Smooth muscle cell (in vitro differentiated cells): ENCODE measurements around the gene COLQ. TPM values are rescaled to one million over a fixed set of nuclear protein-coding genes. Genes with fewer than 3 reads are reported as not detected.

Experiments
- DNase-seq: peaks from one replicate; lab custom pipeline; 2025; ENCODE audit not compliant: unreplicated experiment; lab: John Stamatoyannopoulos, UW
- H2AFZ ChIP-seq: fragments of 200-600 bp; sonication (generic); 2 replicates; pipeline ENCODE4 v1.6.0; 2016; ENCODE audit warnings: antibody characterized with exemption, low read depth, mild to moderate bottlenecking
- H3F3A ChIP-seq: fragments of 200-600 bp; sonication (generic); 2 replicates; pipeline ENCODE4 v1.6.0; 2017; ENCODE audit warnings: antibody characterized with exemption, low read depth
- H3K27ac ChIP-seq: fragments of 200-600 bp; sonication (generic); 2 replicates; pipeline ENCODE4 v1.5.1; 2016; ENCODE audit warnings: low read depth, mild to moderate bottlenecking
- H3K27me3 ChIP-seq: fragments of 200-600 bp; sonication (generic); 2 replicates; pipeline ENCODE4 v1.6.1; 2016; ENCODE audit warnings: low read depth, mild to moderate bottlenecking
- H3K36me3 ChIP-seq: fragments of 200-600 bp; sonication (generic); 2 replicates; pipeline ENCODE4 v1.5.1; 2016; ENCODE audit warnings: low read depth
- H3K4me1 ChIP-seq: fragments of 200-600 bp; sonication (generic); 2 replicates; pipeline ENCODE4 v1.5.1; 2016; ENCODE audit warnings: low read depth
- H3K4me2 ChIP-seq: fragments of 200-600 bp; sonication (generic); 2 replicates; pipeline ENCODE4 v1.6.0; 2016; ENCODE audit warnings: mild to moderate bottlenecking
- H3K4me3 ChIP-seq: fragments of 200-600 bp; sonication (generic); 2 replicates; pipeline ENCODE4 v1.5.1; 2016; ENCODE audit warnings: mild to moderate bottlenecking
- H3K79me2 ChIP-seq: fragments of 200-600 bp; sonication (generic); 2 replicates; pipeline ENCODE4 v1.6.0; 2016; ENCODE audit warnings: low read depth, mild to moderate bottlenecking
- H3K9ac ChIP-seq: fragments of 200-600 bp; sonication (generic); 2 replicates; pipeline ENCODE4 v1.6.0; 2016; ENCODE audit warnings: low read depth
- H3K9me3 ChIP-seq: fragments of 200-600 bp; sonication (generic); replicated peaks from 2 replicates; pipeline ENCODE4 v1.5.1; 2016; ENCODE audit warnings: low read depth
- H4K20me1 ChIP-seq: fragments of 200-600 bp; sonication (generic); 2 replicates; pipeline ENCODE4 v1.6.0; 2016; ENCODE audit warnings: low read depth
- CTCF ChIP-seq: fragments of 200-600 bp; sonication (generic); IDR thresholded peaks from 2 replicates; pipeline ENCODE4 v1.5.1; 2017; ENCODE audit warnings: borderline replicate concordance, mild to moderate bottlenecking, antibody characterized with exemption; ENCODE audit not compliant: insufficient read depth, poor library complexity, severe bottlenecking
- WGBS: methylation state at CpG from one replicate; pipeline ENCODE4 v1.1.7; 2016; ENCODE audit warnings: low lambda C conversion rate; 5-methylcytosine and 5-hydroxymethylcytosine counted together
- polyA plus RNA-seq: library from polyadenylated mRNA; unstranded; fragments of >200 nt; fragmentation: Nextera tagmentation; extraction: Ambion mirVana; gene quantifications from 2 replicates; pipeline ENCODE4 v1.2.1, GENCODE V29; 2016
- total RNA-seq: library from RNA; depleted of rRNA; stranded (reverse); fragments of >200 nt; gene quantifications from 2 replicates; pipeline ENCODE4 v1.2.3, GENCODE V29; 2014

The COLQ gene
- total and polyA plus RNA-seq, 2 experiments from 2014 or later: 0.69 to 1.8 TPM

DNA sequence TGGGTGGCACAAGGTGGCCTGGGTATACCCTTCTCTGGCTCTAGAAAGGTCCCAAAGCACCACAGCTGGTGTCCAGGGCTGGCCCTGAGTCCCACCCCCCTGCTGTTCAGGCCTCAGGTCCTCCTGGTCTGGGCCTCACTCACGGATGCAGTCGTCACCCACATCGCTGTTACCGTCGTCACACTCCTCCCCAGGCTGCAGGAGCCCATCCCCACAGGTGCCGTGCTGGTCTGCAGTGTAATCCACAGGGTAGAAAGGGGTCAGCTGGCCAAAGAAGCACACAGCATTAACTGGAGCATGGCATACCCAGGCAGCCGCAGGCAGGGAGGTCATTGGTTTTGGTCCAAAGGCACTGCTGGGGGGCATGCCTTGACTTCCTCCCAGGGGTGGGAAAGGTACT lies 65.8 kb downstream of the COLQ start:
- no peak overlapping the region for H3K4me3 ChIP-seq
- H3K4me1 ChIP-seq: no peaks in the 10 kb centered on the region
- WGBS: 87% methylated on average over 7 of the region's 7 CpGs
- no peaks in the 10 kb centered on the region for H3K9me3 ChIP-seq
- no peaks in the 10 kb centered on the region for H4K20me1 ChIP-seq
- no peak overlapping the region for H3K4me2 ChIP-seq
- no peak overlapping the region for H3K9ac ChIP-seq
- DNase-seq: no peak
- H3K79me2 ChIP-seq: no peaks in the 10 kb centered on the region
- no peak overlapping the region for H3K27ac ChIP-seq
- no peaks in the 10 kb centered on the region for H3F3A ChIP-seq
- H2AFZ ChIP-seq: no peak overlapping the region
- H3K36me3 ChIP-seq: no peaks in the 10 kb centered on the region
- no peak for TF ChIP-seq CTCF
- H3K27me3 ChIP-seq: no peaks in the 10 kb centered on the region

- Histone ChIP-seq H3K36me3 (no peaks in the 10 kb centered on the region), H2AFZ (no peak overlapping the region), H4K20me1 (no peaks in the 10 kb centered on the region), H3K27ac (no peak overlapping the region), H3K9ac (no peak overlapping the region), H3K9me3 (no peaks in the 10 kb centered on the region), H3K4me2 (no peak overlapping the region), H3K27me3 (no peaks in the 10 kb centered on the region), H3K4me3 (no peak overlapping the region), H3F3A (no peaks in the 10 kb centered on the region), H3K4me1 (no peaks in the 10 kb centered on the region), H3K79me2 (no peaks in the 10 kb centered on the region)
- no peak for TF ChIP-seq CTCF
- no peak for DNase-seq
Observed at GRCh38 chr3:15454965-15455364, 66.5 kb downstream of the COLQ start.

DNA sequence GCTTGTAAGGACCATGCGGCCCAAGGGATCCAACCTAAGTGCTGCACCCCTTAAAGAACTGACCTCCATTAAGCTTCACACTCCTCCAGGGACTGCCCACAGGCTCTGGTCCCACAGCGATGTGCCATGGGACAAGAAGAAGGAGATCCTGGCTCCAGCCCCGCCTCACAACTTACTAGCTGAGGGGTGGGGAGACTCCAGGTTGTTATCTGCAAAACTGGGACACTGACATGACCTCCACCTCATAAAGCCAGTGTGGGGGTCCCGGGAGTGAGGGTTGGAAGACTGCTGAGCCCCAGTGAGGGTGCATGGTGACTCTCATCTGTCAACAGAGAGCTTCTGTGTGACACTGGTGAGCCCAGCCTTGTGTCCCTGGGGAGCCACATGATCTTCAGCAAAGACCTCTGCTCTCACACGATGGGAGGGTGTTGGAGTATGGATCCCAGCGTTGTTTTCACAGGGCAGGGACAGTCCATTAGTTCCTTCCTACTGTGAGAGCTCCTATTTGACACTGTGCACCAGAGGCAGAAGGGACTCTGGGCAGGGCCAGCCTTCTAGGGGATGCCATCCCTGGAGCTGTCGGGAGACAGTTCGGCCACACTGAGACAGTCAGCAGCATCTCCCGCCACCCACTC lies 67.4 kb downstream of the COLQ start:
- no peaks in the 10 kb centered on the region for H3K79me2 ChIP-seq
- H3K4me3 ChIP-seq: no peak overlapping the region
- DNase-seq: no peak
- H3K4me2 ChIP-seq: no peak overlapping the region
- H4K20me1 ChIP-seq: no peaks in the 10 kb centered on the region
- H3K27ac ChIP-seq: no peak overlapping the region
- no peaks in the 10 kb centered on the region for H3K9me3 ChIP-seq
- no peak for TF ChIP-seq CTCF
- no peaks in the 10 kb centered on the region for H3K36me3 ChIP-seq
- no peak overlapping the region for H3K9ac ChIP-seq
- no peaks in the 10 kb centered on the region for H3F3A ChIP-seq
- H3K4me1 ChIP-seq: no peaks in the 10 kb centered on the region
- H3K27me3 ChIP-seq: no peaks in the 10 kb centered on the region
- H2AFZ ChIP-seq: no peak overlapping the region
- 82% methylated on average over 9 of the region's 9 CpGs for WGBS

- no peak overlapping the region for H3K9ac ChIP-seq
- H3K36me3 ChIP-seq: no peaks in the 10 kb centered on the region
- H3K4me3 ChIP-seq: no peak overlapping the region
- H3K4me1 ChIP-seq: no peaks in the 10 kb centered on the region
- no peak for TF ChIP-seq CTCF
- H3K27me3 ChIP-seq: no peaks in the 10 kb centered on the region
- no peak overlapping the region for H2AFZ ChIP-seq
- no peaks in the 10 kb centered on the region for H3K79me2 ChIP-seq
- H3K9me3 ChIP-seq: no peaks in the 10 kb centered on the region
- no peaks in the 10 kb centered on the region for H3F3A ChIP-seq
- no peaks in the 10 kb centered on the region for H4K20me1 ChIP-seq
- DNase-seq: no peak
- WGBS: 89% methylated on average over 8 of the region's 8 CpGs
- H3K27ac ChIP-seq: no peak overlapping the region
- H3K4me2 ChIP-seq: no peak overlapping the region
Observed at GRCh38 chr3:15453501-15453900, 68.0 kb downstream of the COLQ start.
